Measurements from ENCODE around the gene AIPL1. TPM values are rescaled to one million over a fixed set of nuclear protein-coding genes. Genes with fewer than 3 reads are reported as not detected.
"Not testable (repeated sequence)": the region's sequence is repeated elsewhere in the genome, so short reads cannot be mapped to it uniquely, and the experiment has no call there.

AIPL1 gene
- total RNA-seq = not detected

- DNase-seq (ENCODE audit: low spot score in 2 of 2) = no peak
- H3K4me3 ChIP-seq (ENCODE audit: low read depth, poor library complexity, severe bottlenecking) = no peak within 1 kb of the TSS
- intact Hi-C loops (cut with DNase I; ENCODE audit: low total_unique reads) = no loop called here
- 71 to 77% methylated on average over 16 of the region's 16 CpGs for WGBS, 2 donors
- TF ChIP-seq CTCF (IDR thresholded peaks at IDR 0.05) (no peak), POLR2A (IDR thresholded peaks at IDR 0.05) (no peak)
These were observed at the start of gene AIPL1 for GRCh38 chr17:6435051-6435450. TSS of gene AIPL1 (minus strand) at chr17:6435121. CDS start at chr17:6435104, 17 bp downstream.

- no peak overlapping the region for H3K4me3 ChIP-seq (ENCODE audit: low read depth, poor library complexity, severe bottlenecking)
- intact Hi-C loops (cut with DNase I; ENCODE audit: low total_unique reads) = no loop called here
- 88 to 92% methylated on average over 14 to 16 of the region's 16 CpGs for WGBS, 2 donors
- DNase-seq (ENCODE audit: low spot score in 2 of 2) = no peak
- TF ChIP-seq CTCF (IDR thresholded peaks at IDR 0.05) = no peak
- TF ChIP-seq POLR2A (IDR thresholded peaks at IDR 0.05) = no peak
These were observed 48.6 kb upstream of the AIPL1 start for GRCh38 chr17:6483507-6483906.

- H3K4me3 ChIP-seq (ENCODE audit: low read depth, poor library complexity, severe bottlenecking); intact Hi-C loops (cut with DNase I; ENCODE audit: low total_unique reads); DNase-seq (ENCODE audit: low spot score in 2 of 2): not testable (repeated sequence)
- WGBS, 2 donors = 72 to 88% methylated on average over 10 of the region's 10 CpGs
These were observed 47.9 kb upstream of the AIPL1 start for GRCh38 chr17:6482796-6483195.

- H3K4me3 ChIP-seq (ENCODE audit: low read depth, poor library complexity, severe bottlenecking) = no peak overlapping the region
- intact Hi-C loops (cut with DNase I; ENCODE audit: low total_unique reads) = no loop called here
- no peak for TF ChIP-seq POLR2A (IDR thresholded peaks at IDR 0.05)
- no peak for TF ChIP-seq CTCF (IDR thresholded peaks at IDR 0.05)
- 87 to 89% methylated on average over 6 of the region's 6 CpGs for WGBS, 2 donors
- DNase-seq (ENCODE audit: low spot score in 2 of 2) = no peak
These were observed 47.2 kb upstream of the AIPL1 start for GRCh38 chr17:6482105-6482455.

- intact Hi-C loops (cut with DNase I; ENCODE audit: low total_unique reads) = no loop called here
- no peak overlapping the region for H3K4me3 ChIP-seq (ENCODE audit: low read depth, poor library complexity, severe bottlenecking)
- TF ChIP-seq CTCF (IDR thresholded peaks at IDR 0.05) = no peak
- TF ChIP-seq POLR2A (IDR thresholded peaks at IDR 0.05) = no peak
- 66 to 82% methylated on average over 6 to 7 of the region's 9 CpGs for WGBS, 2 donors
- DNase-seq (ENCODE audit: low spot score in 2 of 2) = no peak
These were observed 45.4 kb upstream of the AIPL1 start for GRCh38 chr17:6480303-6480675.

- no peak for DNase-seq (ENCODE audit: low spot score in 2 of 2)
- intact Hi-C loops (cut with DNase I; ENCODE audit: low total_unique reads) = no loop called here
- no peak for TF ChIP-seq CTCF (IDR thresholded peaks at IDR 0.05)
- no peak for TF ChIP-seq POLR2A (IDR thresholded peaks at IDR 0.05)
- no peak overlapping the region for H3K4me3 ChIP-seq (ENCODE audit: low read depth, poor library complexity, severe bottlenecking)
- WGBS, 2 donors = 58 to 66% methylated on average over 13 of the region's 13 CpGs
These were observed 44.8 kb upstream of the AIPL1 start for GRCh38 chr17:6479622-6480302.

Data from lower leg skin (tissue), 4 donors.